NCI-H526 treated with DMSO at 0.1 percent for 48 hours (cell line): ENCODE data around the gene SLC48A1.

Experiments
- DNase-seq: peaks from one replicate; lab custom pipeline; 2025; lab: John Stamatoyannopoulos, UW

Gene SLC48A1

DNA sequence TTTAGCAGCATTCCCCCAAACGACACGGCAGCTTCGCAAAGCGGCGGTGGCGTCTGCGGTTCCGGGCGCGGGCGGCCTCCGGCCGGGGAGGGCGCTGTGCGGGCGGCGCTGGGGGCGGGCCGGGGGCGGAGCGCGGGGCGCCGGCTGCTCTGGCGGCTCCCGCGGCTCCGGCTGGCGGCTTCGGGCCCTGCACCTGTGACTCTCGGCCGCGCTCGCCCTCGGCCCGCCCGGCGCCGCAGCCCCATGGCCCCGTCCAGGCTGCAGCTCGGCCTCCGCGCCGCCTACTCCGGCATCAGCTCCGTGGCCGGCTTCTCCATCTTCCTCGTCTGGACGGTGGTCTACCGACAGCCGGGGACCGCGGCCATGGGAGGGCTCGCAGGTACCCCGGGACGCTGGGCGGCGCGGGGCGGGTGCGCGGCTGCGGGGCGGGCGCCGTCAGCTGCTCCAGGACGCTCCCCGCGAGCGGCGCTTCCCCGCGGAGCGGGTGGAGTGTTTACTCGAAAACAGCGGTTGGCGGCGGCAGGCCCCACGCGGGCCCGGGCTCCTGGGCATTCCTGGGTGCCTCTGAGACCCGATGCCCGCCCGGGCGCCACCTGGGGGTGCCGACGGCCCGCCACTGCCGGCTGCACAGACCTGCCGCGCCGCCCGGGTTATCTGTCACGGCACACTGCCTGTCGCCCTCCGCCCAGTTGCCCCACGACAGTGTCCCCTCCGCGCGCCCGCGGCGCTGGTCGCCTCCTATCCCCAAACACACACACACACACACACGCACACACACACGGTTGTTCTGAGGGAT is at the start of gene SLC48A1:
TSS of gene SLC48A1 (plus strand) at position 177 of the 796 bp plus-strand sequence. CDS start at position 244, 67 bp downstream.
- peak; percentile 45 for DNase-seq

DNA sequence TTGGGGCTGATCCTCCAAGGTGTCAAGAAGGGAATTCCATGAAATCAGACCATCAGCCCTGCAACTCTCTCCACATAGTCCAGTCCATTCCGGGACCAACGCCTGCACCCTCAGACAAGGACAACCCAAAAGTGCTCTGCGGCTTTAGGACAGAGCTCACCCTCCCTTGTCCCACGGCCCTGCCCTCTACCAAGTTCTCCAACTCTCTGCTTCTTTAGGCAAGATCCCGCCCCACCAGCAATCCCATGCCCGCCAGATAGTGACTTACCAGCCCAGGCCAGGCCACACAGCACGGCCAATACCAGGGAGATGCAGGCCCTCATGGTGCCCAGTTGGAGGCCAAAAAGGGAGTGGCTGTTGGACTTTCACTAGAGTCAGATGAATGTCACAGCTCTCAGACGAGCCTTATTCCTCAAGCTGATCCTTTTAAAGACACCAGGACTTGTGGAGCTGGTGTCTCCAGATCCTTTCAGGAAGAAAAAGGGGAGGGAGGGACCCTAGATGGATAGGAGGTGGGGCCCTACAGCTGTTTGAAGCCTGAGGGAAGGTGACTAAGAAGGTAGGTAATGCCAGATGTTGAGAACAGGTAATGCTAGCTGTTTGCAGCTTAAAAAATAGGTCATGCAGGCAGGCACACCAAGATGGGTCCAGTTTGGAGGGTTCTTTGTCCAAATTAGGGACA is 47.8 kb upstream of the SLC48A1 start, which contains the start of gene ENDOU:
TSS of gene ENDOU (minus strand) at position 400 of the 682 bp plus-strand sequence. CDS start at position 323, 77 bp downstream.
- no peak for DNase-seq

DNA sequence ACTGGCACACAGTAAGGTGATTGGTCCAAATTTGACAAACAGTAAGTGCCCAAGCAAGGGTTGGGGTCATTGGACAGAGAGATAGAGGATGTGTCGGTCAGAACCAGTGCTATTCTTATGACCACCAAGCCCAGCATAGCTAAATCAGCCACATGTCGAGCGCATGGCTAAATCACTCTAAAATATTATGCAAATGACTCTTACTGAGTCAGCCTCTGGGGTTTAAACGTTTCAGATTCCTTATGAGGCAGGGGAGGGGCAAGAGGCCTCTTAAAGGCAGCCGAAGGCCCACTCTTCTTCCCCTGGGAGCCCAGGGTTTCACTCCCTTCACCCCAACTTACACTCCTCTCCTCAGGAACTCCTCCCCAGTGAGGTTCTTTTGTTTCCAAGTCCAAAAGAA is 47.1 kb upstream of the SLC48A1 start:
- peak; percentile 28 for DNase-seq

DNA sequence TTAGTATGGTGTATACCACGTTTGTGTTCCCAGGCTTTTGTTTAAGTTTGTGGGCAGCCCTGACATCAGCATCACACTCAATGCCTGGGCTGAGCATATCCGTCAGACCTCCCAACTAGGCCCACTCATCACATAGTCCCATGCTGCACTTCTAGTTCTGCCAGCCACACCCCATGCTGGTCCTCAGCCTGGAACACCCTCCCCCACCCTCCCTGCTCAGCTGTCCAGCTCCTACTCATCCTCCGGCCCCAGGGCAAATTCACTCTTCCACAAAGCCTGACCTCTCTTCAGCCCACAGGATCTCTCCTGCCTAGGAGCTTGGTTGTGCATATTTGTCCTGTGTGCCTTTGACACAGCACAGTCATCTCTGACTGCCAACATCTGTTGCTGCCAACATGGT is 43.8 kb upstream of the SLC48A1 start:
- DNase-seq, result no peak

DNA sequence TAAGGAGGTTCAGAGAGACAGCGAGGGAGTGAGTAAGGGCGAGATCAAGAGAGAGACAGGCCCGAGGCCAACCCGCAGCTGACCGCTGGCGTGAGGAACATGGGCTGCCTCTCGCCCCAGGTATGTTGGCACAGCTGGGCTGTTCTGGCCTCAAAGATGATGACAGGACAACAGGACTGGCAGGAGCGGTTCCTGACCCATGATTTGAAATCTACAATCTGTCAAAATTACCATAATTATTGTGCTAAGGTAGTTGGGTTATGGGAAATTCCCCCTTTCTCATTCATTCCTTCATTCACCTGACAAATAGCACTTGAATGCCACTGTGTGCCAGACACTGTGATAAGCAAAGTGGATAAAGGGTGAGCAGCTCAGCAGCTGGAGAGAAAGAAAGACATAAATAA is 42.7 kb upstream of the SLC48A1 start:
- no peak for DNase-seq

DNA sequence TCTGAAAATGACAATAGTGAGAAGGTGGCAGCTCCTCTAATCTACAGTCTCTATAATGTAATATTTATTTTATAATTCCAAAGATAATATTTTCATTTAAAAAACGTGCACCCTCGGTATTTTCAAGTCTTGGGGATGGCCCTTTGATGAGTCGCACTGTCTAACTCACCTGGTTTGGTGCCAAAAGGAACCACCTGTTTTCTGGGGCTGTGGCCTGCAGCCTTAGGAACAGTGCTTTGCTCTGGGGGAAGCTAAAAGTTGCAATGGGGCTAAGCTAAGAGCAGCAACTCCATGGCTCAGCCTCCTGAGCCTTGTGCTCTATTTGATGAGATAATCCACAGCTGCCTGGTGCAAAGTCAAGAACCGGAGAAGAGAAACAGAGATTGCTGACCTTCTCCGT is 41.3 kb upstream of the SLC48A1 start:
- no peak for DNase-seq

DNA sequence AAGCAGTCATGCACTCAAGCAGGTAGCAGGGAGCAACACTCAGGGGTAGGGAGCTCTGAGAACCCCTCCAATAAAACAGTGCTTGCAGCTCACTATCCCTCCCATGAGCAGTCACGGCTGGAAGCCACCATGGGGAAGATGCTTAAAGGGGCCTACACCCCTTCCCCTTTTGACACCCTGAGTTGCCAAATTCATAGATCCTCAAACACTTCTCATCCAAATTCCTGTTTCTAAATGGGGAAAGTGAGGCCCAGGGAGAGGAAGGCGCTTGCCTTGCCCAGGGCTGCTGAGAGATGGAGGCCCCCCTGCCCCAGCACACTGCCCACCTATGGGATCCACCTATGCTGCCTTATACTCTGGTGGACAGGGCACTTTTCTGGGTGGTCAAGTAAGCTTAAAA is 40.5 kb upstream of the SLC48A1 start:
- no peak for DNase-seq

DNA sequence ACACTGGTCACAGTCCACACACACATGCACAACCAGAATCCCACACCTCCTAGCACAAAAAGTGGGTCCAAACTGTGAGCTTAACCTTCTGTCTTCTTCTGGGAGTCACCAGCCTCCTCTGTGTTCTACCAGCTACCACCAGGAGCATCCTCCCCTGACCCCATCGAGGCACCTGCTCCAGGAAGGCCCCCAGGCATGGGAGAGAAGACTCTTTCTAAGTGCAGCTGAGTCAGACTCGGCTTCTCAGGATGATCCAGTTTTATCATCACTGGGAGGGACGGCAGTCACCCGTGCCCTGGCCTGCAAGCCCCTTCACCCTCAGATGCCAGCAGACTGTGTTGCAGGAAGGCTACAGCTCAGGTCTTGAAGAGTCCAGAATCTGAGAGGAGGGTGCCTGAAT is 39.9 kb upstream of the SLC48A1 start:
- no peak for DNase-seq

DNA sequence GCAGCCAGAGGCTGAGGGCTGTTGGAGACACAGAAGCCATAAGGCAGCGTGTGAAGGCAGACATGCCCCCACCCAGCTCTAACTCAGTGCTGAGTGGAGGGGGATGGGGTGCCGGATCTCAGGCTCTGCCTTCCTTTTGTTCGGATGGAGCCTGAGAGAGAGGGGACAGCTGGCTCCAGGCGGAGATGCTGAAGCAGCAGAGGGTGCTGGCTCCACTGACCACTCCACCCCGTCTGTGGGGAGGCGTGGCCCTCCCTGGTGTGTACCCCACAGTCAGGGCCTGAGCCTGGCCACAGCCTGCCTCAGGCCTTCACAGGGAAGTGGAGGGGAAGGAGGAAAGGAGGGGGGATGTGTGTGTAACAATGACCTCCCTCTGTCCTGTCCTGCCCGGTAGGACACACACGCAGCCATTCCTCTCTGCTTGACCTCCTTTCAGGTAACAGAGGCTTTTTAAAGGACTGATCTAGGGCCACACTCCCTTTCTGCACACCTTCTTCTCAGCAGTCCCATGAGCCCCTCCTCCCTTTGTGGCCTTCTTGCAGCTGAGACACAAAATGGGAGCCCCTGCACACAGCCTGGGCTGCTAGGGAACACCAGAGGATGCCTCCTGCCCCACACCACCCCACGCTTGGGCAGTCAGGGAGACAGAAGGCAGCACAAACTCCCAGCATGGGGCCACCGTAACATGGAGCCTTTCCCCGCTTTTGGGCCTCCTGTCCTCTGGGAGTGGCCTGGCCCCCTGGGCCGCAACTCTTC is 38.1 kb upstream of the SLC48A1 start:
- no peak for DNase-seq

DNA sequence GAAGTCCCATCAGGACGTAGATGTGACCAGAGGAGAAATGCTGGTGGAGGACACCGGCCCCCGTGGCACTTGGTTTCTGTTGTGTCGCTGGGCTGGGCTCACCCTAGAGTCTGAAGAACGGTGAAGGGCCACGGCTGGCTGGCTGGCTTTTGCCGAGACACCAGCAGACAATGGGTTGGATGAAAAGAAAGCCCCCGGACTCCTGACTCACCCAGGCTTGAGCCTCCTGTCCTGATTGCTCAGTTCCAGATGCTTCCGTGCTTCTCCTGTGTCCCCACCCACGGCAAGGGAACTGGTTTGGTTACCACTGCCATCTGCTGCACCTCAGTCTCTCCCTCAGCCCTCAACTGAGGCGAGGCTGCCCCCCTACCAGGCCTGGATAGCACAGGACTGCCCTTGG is 37.4 kb upstream of the SLC48A1 start:
- no peak for DNase-seq

DNA sequence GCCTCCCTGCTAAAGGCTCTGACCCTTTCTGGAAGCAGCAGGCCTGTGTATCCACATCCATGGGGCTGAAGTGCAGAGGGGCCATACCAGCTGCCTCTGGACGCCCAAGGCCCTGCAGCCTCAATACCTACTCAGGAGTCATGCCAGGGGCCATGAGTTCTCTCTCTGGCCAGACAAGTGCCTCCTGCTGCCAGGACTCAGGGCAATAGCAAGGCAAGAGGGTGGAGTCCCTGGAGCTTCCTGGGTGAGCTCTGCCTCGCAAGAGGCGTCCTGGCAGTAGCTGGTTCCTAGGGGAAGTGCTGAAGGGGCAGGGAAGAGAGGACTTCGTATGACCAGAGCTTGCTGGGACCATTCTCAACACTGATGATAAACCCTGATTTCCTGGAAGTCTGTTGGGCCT is 36.8 kb upstream of the SLC48A1 start:
- no peak for DNase-seq

DNA sequence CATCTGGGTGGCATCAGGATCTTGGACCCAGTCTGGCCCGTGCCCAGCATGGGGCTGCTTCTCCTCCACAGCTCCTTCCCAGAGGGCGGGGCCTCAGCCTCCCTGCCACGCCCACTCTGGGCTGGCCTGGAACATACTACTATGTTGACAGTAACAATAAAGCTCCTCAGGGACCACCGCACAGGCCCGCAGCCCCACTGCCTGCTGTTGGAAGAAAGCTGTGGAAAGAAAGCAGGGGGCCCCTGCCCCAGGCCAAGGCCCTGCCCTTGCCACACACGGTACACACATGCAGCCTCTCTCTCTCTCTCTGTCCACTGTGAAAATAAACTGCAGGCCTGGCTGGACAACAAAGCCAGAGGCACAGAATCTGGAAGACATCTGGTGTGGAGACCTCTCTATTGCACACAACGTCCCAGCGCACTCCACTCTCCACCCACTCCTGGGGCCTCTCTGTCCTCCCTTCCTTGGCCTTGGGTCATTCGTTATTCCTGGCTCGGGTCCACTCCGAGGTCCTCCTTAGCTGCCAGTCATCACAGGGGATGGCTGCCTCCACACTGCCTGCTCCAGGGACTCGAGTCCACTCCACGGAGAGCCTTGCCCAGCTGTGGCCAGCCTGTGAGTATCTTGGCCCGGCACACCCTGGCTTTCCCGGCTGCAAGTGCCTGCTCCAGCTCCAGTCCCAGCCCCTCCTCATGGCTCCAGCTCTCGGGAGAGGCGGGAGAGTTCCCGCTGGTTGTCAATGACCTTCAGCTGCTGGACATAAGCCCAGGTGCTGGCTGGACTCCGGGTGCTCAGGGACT is 36.0 kb upstream of the SLC48A1 start:
- no peak for DNase-seq

DNA sequence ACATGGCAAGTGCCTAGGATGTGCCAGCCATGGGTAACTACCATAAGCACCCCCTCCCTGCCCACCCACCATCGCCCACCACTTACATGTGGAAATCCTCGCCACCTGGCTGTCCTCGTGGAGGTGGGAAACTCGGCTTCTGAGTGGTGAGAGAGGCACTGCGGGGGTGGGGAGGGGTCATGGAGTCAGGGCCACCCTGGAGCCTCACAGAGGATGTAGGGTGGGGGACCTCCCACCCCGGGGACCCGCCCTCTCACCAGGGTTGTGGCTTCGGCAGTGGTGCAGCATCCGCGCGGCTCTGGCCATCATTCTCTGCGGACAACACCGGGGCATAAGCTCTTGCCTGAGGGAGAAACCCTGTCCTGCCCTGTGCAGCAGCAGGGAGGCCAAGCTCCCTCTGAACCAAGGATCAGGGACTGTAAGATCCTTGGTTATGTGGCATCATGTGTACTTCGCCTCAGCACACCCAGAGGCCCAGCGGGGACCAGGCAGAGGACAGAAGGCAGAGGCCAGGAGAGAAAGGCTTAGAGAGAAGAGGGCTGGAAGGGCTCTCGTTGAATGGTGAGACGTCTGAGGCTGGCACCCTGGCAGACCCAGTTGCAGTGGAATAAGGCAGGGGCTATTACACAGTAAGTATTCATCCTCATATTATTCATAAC is 35.0 kb upstream of the SLC48A1 start:
- DNase-seq, result no peak

DNA sequence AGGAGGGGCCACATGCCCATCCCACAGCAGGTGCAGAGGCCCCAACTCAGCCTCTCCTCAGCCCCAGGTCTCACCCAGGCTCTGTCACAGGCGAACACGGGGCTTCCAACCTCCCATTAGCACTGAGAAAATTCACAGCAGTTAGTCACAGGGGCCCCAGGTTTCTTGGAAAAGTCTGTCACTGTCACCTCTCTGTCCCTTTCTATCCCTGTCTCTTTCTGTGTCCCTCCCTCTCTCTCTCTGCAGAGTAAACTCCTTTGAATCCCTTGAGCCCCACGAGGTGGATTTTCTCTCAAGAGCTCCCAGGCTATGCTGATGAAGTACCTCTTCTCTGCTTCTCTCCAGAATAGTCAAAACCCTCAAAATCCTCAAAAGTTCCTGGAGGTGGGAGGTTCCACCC is 33.7 kb upstream of the SLC48A1 start:
- DNase-seq, result no peak

DNA sequence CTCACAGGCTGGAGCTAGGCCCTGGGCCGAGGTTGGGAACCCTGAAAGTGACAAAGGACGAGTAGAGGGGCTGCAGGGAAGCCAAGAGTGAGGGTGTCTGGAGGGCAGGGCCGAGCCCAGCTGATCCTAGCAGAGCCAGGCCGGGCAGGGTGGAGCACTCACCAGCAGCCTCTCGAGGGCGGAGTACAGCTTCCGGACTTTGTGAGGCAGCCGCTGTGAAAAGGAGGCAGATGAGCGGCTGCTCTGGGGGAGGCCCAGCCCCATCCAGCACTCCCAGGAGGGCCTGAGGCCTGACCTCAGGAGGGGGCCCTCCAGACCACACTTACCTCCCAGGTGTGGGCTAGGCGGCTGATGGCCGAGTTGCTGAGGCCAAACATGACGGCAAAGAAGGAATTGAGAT is 33.1 kb upstream of the SLC48A1 start:
- DNase-seq, result no peak

DNA sequence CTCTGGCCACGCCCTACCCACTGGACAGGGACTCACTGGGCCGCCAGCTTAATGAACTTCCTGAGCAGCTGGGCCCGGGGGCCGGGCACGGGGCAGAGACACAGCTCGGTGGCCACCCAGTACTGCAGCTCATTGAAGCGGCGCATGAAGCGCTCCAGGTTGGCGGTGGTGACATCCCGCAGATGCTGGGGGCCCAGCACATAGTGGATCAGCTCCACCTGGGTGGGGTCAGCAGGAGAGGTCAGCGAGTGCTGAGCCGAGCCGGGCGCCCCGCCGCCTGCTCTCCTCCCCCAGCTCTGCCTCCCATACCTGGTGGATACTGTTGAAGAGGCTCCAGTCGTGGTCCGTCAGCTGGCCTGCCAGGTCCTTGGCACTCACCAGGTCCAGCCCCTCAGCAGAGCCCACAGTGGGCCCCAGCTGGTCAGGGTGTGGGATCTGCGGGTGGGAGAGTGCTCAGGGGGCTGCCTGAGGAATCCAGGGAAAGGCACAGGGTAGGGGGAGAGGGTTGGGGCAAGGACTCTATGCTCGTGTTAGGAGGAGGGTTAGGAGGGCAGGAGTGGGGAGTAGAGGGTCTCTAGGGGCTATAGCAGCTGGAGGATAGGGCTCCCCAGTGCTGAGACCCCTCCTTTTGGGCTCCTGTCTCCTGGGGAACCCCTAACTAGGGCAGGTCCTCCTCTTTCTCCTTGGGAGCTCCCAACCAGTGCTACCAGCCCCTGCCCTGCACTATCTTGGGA is 32.3 kb upstream of the SLC48A1 start:
- DNase-seq, result no peak

DNA sequence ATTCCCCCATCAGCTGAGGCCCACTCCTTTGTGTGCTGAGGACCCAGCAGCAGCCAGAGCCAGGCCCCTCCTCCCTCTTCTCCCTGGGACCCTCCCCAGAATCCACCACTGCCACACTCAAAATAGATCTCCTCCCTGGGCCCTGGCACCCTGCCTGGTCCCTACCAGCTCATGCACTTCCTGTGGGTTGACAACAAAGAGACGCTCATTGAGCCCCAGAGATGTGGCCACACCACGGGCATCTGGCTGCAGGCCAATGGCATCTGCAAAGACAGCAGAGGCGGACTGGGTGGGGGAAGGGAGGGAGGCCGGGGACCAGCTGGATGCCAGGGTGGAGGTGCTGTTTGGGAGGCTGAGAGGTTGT is 31.7 kb upstream of the SLC48A1 start:
- DNase-seq, result no peak

DNA sequence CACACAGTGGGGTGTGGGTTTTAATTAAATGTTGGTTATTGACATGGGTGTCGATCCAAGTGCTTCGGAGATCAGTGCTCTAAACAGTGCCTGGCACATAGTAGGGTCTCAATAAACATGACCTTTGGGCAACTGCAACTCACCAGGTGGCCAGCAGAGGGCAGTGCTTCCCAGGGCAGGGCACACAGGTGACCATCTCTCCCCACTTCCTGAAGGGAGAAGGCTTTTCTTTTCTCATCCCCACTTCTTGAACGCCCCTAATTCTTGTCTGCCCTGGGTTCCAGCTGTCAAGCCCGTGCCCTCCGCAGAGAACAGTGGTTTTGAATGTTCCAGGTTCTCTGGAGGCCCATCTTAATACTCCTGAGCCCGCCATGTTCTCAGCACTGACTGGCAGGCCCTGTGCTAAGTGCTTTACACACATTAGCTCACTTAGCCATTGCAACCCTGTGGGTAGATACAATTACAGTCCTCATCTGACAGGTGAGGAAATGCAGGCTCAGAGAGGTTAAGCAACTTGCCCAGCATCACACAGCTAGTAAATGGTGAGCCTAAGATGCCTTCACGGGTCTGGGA is 30.7 kb upstream of the SLC48A1 start:
- DNase-seq, result peak; percentile 28

DNA sequence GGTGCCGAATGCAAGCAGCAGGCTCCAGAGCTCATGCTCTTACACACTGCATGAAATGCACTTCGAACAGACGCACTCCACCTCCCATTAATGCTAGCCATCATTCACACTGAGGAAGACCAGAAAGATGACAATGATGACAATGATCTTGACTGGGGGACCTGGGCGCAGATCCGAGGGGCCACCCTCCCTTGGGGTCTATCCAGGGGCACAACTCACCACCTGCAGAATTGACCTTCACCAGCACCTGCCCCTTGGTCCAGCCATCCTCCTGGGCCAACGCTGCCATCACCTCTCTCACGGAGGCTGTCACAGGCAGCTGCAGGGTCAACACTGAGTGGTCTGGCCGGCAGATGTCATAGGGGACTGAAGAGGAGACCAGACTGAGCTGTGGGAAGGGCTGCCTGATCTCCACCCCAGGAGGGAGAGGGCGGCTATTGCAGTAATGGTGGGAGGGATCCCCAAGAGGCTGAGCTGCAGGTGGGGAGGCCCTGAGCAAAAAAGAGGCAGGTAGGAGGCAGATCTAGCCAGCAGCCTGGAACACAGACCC is 29.7 kb upstream of the SLC48A1 start:
- no peak for DNase-seq

DNA sequence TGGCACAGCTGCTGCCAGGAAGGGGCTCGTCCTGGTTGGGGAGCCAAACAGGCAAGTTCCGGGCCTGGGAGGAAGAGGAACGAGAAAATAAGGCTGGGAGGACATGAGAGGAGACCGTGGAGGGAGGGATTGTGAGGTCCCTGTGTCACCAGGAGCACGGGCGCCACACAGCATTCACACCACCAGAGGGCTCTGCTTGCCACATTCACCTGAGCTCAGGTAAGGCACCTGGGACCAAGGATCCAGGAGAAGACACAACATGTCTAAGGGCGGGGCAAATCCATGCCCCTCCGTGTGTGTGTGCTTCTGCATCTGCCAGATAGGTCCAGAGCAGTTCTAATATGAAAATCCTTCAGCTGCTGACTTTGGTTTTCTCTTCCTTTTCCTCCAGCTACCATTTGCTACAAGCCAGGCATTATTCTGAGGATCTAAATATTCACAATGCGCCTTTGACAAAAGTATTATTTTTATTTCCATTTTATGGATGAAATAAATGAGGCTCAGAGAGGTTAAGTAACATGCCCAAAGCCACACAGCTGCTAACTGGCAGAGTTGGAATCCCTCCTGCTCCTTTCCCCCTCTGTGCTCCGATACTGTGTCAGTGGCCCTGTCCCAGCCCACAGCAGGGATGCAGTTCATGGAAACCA is 28.9 kb upstream of the SLC48A1 start:
- peak; percentile 71 for DNase-seq
